HepG2 (cell line): ENCODE results near the gene R3HCC1L. TPM values are rescaled to one million over a fixed set of nuclear protein-coding genes. Genes with fewer than 3 reads are reported as not detected.

Experiments used
- ATAC-seq: fragments of 200-7000 bp; cut with Tn5 transposase; 3 replicates; pipeline ENCODE4 v1.9.1; 2020; ENCODE audit warnings: mild to moderate bottlenecking, moderate library complexity
- BruUV-seq: library from RNA; stranded (reverse); fragments of 400-500 nt; replicated peaks from 2 replicates; lab custom pipeline; 2021; lab: Mats Ljungman, UMichigan
- CTCF ChIA-PET: fragments of 300-600 bp; formaldehyde crosslinking; extraction: SDS; loops from one replicate; lab custom pipeline; 2021; ENCODE audit warnings: low total read pairs, inconsistent platforms, low intra/inter-chr PET ratio; lab: Yijun Ruan, JAX
- POLR2A ChIA-PET: fragments of 350-600 bp; sonication (Branson Sonifier 250); formaldehyde crosslinking; loops from one replicate; lab custom pipeline; 2020; ENCODE audit warnings: antibody characterized with exemption, inconsistent platforms; lab: Yijun Ruan, JAX
- DNase-seq: peaks from one replicate; pipeline ENCODE4 v3.0.0-alpha.2; 2015; ENCODE audit warnings: low spot score
- FAIRE-seq: peaks from 3 replicates; lab custom pipeline; 2011; peaks lifted over from hg19 to GRCh38; lab: Jason Lieb, UNC
- H2AFZ ChIP-seq: one replicate; pipeline ENCODE4 v1.6.1; 2011; ENCODE audit warnings: low read length, inconsistent platforms
- H3K27ac ChIP-seq: fragments of 300-600 bp; 3 replicates; pipeline ENCODE4 v1.8.0; 2011; ENCODE audit warnings: mixed run types, mild to moderate bottlenecking, mixed read lengths, low read length, inconsistent platforms; ENCODE audit not compliant: insufficient read depth; ENCODE audit errors: extremely low read length
- H3K27me3 ChIP-seq, 2 experiments: fragments of 200-600 bp in 1 of 2; 2 replicates in 1 of 2; 3 replicates in 1 of 2; pipeline versions ENCODE4 v1.6.0 to v1.8.0; 2011; ENCODE audit warnings: low read length in 2 of 2, mild to moderate bottlenecking in 2 of 2, moderate library complexity in 2 of 2, inconsistent platforms in 1 of 2; ENCODE audit not compliant: insufficient read depth in 2 of 2, control insufficient read depth in 1 of 2
- H3K36me3 ChIP-seq, 2 experiments: fragments of 200-600 bp in 1 of 2; replicated peaks in 1 of 2; 2 replicates in 1 of 2; 3 replicates in 1 of 2; pipeline versions ENCODE4 v1.5.1 to v1.8.0; 2011; ENCODE audit warnings: low read length in 2 of 2, inconsistent platforms in 1 of 2; ENCODE audit not compliant: insufficient read depth in 2 of 2, control insufficient read depth in 1 of 2
- H3K4me1 ChIP-seq: 2 replicates; pipeline ENCODE4 v1.5.1; 2012; ENCODE audit warnings: low read length, inconsistent platforms; ENCODE audit not compliant: insufficient read depth
- H3K4me2 ChIP-seq: 2 replicates; pipeline ENCODE4 v1.6.0; 2011; ENCODE audit warnings: low read depth, low read length, inconsistent platforms
- H3K4me3 ChIP-seq, 3 experiments: fragments of 200-600 bp in 1 of 3; sonication (generic), shearing (Covaris generic) in 1 of 3; replicated peaks in 1 of 3; 2 replicates each; pipeline ENCODE4 v1.5.1; 2011 to 2016; ENCODE audit warnings: low read length in 3 of 3, inconsistent platforms in 2 of 3, low read depth in 2 of 3, mild to moderate bottlenecking in 2 of 3, control low read depth in 1 of 3, mixed read lengths in 1 of 3; ENCODE audit not compliant: insufficient read depth in 1 of 3
- H3K79me2 ChIP-seq: one replicate; pipeline ENCODE4 v1.6.1; 2011; ENCODE audit warnings: low read length, inconsistent platforms; ENCODE audit not compliant: insufficient read depth
- H3K9ac ChIP-seq: 2 replicates; pipeline ENCODE4 v1.6.0; 2011; ENCODE audit warnings: mild to moderate bottlenecking, low read depth, low read length, inconsistent platforms; ENCODE audit not compliant: insufficient read depth
- H3K9me3 ChIP-seq: 2 replicates; pipeline ENCODE4 v1.5.1; 2012; ENCODE audit warnings: mild to moderate bottlenecking, low read length
- H4K20me1 ChIP-seq: 2 replicates; pipeline ENCODE4 v1.6.0; 2011; ENCODE audit warnings: inconsistent platforms, mild to moderate bottlenecking, low read length, moderate library complexity; ENCODE audit not compliant: insufficient read depth
- AGO2 ChIP-seq: fragments of 200-400 bp; formaldehyde crosslinking; optimal IDR thresholded peaks from 2 replicates; pipeline ENCODE3; 2017; ENCODE audit warnings: mild to moderate bottlenecking, low read depth, low read length, moderate library complexity
- WGBS: methylation state at CpG from one replicate; pipeline ENCODE4 v1.1.6; 2017; ENCODE audit warnings: low lambda C conversion rate; 5-methylcytosine and 5-hydroxymethylcytosine counted together
- in situ Hi-C: cut with HindIII; loops from 2 replicates; pipeline ENCODE4 v1.10.0; 2017; ENCODE audit warnings: low pct_unique_long_range_greater_than_20kb; ENCODE audit not compliant: extremely low pct_ligation_motif_present
- intact Hi-C: fragments of 100-400 bp; cut with micrococcal nuclease; formaldehyde crosslinking; loops from one replicate; pipeline ENCODE4 v1.10.0; 2022; ENCODE audit not compliant: unreplicated experiment
- polyA plus RNA-seq, 8 experiments: library from polyadenylated mRNA; depleted of rRNA in 3 of 8; stranded (reverse) in 7 of 8; unstranded in 1 of 8; fragments of >200 nt; fragmentation: Illumina TruSeq in 4 of 8; extraction: Trizol in 4 of 8; gene quantifications; 2 replicates each; pipeline versions ENCODE4 v1.2.1 to v1.2.3, GENCODE V29; 2011 to 2016; ENCODE audit warnings: low read depth in 4 of 8, missing spikeins in 1 of 8, mixed read lengths in 1 of 8; ENCODE audit not compliant: insufficient read depth in 1 of 8
- total RNA-seq, 5 experiments: library from RNA; depleted of rRNA; stranded (reverse); fragments of >200 nt; fragmentation: Illumina TruSeq; extraction: Trizol; gene quantifications; 2 replicates each; pipeline ENCODE4 v1.2.3, GENCODE V29; 2016; ENCODE audit warnings: low read depth in 1 of 5
- TF ChIP-seq, protein P1 (sequence below): sonication (generic); formaldehyde crosslinking; IDR thresholded peaks from 2 replicates; pipeline ENCODE4 v1.5.0; 2020; ENCODE audit warnings: mild to moderate bottlenecking, missing genetic modification reagents, borderline replicate concordance
- TF ChIP-seq, protein P2 (sequence below): sonication (generic); IDR thresholded peaks from 2 replicates; pipeline ENCODE4 v1.6.1; 2016; ENCODE audit warnings: low read depth, borderline replicate concordance
- TF ChIP-seq, protein P3 (sequence below): IDR thresholded peaks from 2 replicates; pipeline ENCODE4 v1.6.1; 2016; ENCODE audit warnings: missing compliant biosample characterization, missing genetic modification reagents, borderline replicate concordance
- TF ChIP-seq, protein P4 (sequence below): fragments of 450-650 bp; IDR thresholded peaks from 2 replicates; pipeline ENCODE4 v1.6.1; 2016
- TF ChIP-seq, protein P5 (sequence below): sonication (generic); formaldehyde crosslinking; IDR thresholded peaks from 2 replicates; pipeline ENCODE4 v1.9.0; 2021; ENCODE audit warnings: missing genetic modification reagents, borderline replicate concordance

Gene R3HCC1L
- total and polyA plus RNA-seq, 2 of the 13 experiments (the other 11 are each of a cell fraction or from before 2014, with no cell fraction given), result 6.5 to 12.2 TPM

DNA sequence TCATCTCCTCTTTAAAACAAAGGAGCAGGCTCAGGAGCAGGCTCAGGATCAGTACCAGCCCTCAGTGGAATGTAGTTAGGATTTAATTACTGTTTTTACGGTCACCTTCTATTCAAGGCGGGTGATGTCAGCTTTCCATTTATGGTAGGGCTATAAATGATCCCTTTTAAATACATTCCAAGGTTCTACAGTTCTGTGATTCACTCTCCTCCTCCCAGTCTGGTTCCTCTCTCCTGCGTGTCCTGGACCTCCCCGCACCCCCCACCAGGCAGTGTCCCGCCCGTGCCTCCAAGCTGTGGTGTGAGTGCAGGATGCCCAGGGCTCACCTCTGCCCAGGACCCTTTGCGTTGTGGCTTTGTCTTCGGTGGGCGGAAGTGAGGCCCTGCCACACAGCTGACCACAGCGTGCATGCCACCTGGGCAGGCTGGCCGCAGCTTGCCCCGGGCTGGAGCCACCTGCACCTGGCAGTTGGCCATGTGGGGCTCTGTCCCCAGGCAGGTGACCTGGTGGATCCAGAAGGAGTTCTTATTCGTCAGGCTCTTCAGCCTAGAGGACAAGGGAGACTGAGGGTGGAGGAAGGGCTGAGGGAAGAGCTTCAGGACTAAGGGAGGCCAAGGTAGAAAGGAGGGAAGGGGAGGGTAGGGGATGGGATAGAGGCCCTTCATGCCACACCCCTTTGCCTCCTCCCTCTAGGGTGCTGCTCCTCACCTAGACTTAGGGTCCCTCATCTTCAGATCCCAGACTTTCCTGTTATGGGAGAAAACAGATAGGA, 124.4 kb downstream of the R3HCC1L start:
- no peak for ATAC-seq
- no peak for DNase-seq
- in situ Hi-C loops, result no loop called here
- Histone ChIP-seq H3K79me2 (no peaks in the 10 kb centered on the region), H4K20me1 (no peaks in the 10 kb centered on the region), H3K27ac (no peak overlapping the region), H3K4me2 (no peak overlapping the region), H3K9me3 (no peaks in the 10 kb centered on the region), H3K4me1 (peaks cover 14% of the 10 kb centered on the region), H3K36me3 (no peaks in the 10 kb centered on the region; a peak in 1 of 5 replicates), H3K9ac (no peak overlapping the region), H2AFZ (no peak overlapping the region), H3K4me3 (no peak overlapping the region), H3K27me3 (no peaks in the 10 kb centered on the region)
- POLR2A ChIA-PET, result interaction anchor here (1.4 kb wide), 1 partner anchor 9 kb away, joined by 4 read pairs; the partner anchor contains the start of gene LOXL4
- CTCF ChIA-PET, result no interaction called here
- no peak for FAIRE-seq
- WGBS, result 96% methylated on average over 13 of the region's 13 CpGs
- intact Hi-C loops, result no loop called here
- TF ChIP-seq, protein P1, sequence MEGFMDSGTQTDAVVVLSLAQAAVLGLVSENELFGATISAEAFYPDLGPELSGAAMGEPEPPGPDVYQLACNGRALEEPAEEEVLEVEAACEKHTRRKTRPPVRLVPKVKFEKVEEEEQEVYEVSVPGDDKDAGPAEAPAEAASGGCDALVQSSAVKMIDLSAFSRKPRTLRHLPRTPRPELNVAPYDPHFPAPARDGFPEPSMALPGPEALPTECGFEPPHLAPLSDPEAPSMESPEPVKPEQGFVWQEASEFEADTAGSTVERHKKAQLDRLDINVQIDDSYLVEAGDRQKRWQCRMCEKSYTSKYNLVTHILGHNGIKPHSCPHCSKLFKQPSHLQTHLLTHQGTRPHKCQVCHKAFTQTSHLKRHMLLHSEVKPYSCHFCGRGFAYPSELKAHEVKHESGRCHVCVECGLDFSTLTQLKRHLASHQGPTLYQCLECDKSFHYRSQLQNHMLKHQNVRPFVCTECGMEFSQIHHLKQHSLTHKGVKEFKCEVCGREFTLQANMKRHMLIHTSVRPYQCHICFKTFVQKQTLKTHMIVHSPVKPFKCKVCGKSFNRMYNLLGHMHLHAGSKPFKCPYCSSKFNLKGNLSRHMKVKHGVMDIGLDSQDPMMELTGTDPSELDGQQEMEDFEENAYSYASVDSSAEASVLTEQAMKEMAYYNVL, result no peak
- TF ChIP-seq, protein P2, sequence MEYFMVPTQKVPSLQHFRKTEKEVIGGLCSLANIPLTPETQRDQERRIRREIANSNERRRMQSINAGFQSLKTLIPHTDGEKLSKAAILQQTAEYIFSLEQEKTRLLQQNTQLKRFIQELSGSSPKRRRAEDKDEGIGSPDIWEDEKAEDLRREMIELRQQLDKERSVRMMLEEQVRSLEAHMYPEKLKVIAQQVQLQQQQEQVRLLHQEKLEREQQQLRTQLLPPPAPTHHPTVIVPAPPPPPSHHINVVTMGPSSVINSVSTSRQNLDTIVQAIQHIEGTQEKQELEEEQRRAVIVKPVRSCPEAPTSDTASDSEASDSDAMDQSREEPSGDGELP, result no peak
- TF ChIP-seq, protein P3, sequence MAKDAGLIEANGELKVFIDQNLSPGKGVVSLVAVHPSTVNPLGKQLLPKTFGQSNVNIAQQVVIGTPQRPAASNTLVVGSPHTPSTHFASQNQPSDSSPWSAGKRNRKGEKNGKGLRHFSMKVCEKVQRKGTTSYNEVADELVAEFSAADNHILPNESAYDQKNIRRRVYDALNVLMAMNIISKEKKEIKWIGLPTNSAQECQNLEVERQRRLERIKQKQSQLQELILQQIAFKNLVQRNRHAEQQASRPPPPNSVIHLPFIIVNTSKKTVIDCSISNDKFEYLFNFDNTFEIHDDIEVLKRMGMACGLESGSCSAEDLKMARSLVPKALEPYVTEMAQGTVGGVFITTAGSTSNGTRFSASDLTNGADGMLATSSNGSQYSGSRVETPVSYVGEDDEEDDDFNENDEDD (CRISPR knock-in tag), result no peak
- TF ChIP-seq, protein P4, sequence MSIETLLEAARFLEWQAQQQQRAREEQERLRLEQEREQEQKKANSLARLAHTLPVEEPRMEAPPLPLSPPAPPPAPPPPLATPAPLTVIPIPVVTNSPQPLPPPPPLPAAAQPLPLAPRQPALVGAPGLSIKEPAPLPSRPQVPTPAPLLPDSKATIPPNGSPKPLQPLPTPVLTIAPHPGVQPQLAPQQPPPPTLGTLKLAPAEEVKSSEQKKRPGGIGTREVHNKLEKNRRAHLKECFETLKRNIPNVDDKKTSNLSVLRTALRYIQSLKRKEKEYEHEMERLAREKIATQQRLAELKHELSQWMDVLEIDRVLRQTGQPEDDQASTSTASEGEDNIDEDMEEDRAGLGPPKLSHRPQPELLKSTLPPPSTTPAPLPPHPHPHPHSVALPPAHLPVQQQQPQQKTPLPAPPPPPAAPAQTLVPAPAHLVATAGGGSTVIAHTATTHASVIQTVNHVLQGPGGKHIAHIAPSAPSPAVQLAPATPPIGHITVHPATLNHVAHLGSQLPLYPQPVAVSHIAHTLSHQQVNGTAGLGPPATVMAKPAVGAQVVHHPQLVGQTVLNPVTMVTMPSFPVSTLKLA, result peak; percentile 55
- peak; percentile 51 for TF ChIP-seq AGO2
- TF ChIP-seq, protein P5, sequence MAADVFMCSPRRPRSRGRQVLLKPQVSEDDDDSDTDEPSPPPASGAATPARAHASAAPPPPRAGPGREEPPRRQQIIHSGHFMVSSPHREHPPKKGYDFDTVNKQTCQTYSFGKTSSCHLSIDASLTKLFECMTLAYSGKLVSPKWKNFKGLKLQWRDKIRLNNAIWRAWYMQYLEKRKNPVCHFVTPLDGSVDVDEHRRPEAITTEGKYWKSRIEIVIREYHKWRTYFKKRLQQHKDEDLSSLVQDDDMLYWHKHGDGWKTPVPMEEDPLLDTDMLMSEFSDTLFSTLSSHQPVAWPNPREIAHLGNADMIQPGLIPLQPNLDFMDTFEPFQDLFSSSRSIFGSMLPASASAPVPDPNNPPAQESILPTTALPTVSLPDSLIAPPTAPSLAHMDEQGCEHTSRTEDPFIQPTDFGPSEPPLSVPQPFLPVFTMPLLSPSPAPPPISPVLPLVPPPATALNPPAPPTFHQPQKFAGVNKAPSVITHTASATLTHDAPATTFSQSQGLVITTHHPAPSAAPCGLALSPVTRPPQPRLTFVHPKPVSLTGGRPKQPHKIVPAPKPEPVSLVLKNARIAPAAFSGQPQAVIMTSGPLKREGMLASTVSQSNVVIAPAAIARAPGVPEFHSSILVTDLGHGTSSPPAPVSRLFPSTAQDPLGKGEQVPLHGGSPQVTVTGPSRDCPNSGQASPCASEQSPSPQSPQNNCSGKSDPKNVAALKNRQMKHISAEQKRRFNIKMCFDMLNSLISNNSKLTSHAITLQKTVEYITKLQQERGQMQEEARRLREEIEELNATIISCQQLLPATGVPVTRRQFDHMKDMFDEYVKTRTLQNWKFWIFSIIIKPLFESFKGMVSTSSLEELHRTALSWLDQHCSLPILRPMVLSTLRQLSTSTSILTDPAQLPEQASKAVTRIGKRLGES (CRISPR knock-in tag), result no peak
- BruUV-seq, result no TSS peak
